ENCODE data around the gene DNAH2. TPM values are rescaled to one million over a fixed set of nuclear protein-coding genes. Genes with fewer than 3 reads are reported as not detected.

DNAH2 gene
- total and polyA plus RNA-seq, 2 of the 13 experiments (the other 11 are each of a cell fraction or from before 2014, with no cell fraction given): not detected

GRCh38 chr17:7836596-7837407 lies 119.3 kb downstream of the DNAH2 start (continued):
- no peak; the same call in 1 of the 2 replicates for TF ChIP-seq ZNF367 (CRISPR knock-in tag; IDR thresholded peaks at IDR 0.05; ENCODE audit: borderline replicate concordance)
- TF ChIP-seq, protein P1, sequence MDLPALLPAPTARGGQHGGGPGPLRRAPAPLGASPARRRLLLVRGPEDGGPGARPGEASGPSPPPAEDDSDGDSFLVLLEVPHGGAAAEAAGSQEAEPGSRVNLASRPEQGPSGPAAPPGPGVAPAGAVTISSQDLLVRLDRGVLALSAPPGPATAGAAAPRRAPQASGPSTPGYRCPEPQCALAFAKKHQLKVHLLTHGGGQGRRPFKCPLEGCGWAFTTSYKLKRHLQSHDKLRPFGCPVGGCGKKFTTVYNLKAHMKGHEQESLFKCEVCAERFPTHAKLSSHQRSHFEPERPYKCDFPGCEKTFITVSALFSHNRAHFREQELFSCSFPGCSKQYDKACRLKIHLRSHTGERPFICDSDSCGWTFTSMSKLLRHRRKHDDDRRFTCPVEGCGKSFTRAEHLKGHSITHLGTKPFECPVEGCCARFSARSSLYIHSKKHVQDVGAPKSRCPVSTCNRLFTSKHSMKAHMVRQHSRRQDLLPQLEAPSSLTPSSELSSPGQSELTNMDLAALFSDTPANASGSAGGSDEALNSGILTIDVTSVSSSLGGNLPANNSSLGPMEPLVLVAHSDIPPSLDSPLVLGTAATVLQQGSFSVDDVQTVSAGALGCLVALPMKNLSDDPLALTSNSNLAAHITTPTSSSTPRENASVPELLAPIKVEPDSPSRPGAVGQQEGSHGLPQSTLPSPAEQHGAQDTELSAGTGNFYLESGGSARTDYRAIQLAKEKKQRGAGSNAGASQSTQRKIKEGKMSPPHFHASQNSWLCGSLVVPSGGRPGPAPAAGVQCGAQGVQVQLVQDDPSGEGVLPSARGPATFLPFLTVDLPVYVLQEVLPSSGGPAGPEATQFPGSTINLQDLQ (CRISPR knock-in tag; IDR thresholded peaks at IDR 0.05): peak; percentile 87; the same call in 1 of the 2 replicates
- TF ChIP-seq BRD4 (CRISPR knock-in tag; IDR thresholded peaks at IDR 0.05): no peak
- TF ChIP-seq MIER3 (CRISPR knock-in tag; IDR thresholded peaks at IDR 0.05; ENCODE audit: borderline replicate concordance): peak; percentile 99; the same call in 1 of the 2 replicates
- peak; percentile 74 for TF ChIP-seq POGZ (CRISPR knock-in tag; IDR thresholded peaks at IDR 0.05)
- TF ChIP-seq POGK (CRISPR knock-in tag; conservative IDR thresholded peaks at IDR 0.05): peak; percentile 94
- TF ChIP-seq KLF9 (CRISPR knock-in tag; IDR thresholded peaks at IDR 0.05; ENCODE audit: low read depth): peak; percentile 91
- TF ChIP-seq MAF1 (CRISPR knock-in tag; IDR thresholded peaks at IDR 0.05; ENCODE audit: borderline replicate concordance): 0 out of 2 replicates have a peak, but pooled peaks have one; percentile 18
- TF ChIP-seq KDM1A (CRISPR knock-in tag; IDR thresholded peaks at IDR 0.05): peak; percentile 90; the same call in 1 of the 2 replicates
- no peak for TF ChIP-seq ZNF597 (CRISPR knock-in tag; IDR thresholded peaks at IDR 0.05)
- TF ChIP-seq, protein P2, sequence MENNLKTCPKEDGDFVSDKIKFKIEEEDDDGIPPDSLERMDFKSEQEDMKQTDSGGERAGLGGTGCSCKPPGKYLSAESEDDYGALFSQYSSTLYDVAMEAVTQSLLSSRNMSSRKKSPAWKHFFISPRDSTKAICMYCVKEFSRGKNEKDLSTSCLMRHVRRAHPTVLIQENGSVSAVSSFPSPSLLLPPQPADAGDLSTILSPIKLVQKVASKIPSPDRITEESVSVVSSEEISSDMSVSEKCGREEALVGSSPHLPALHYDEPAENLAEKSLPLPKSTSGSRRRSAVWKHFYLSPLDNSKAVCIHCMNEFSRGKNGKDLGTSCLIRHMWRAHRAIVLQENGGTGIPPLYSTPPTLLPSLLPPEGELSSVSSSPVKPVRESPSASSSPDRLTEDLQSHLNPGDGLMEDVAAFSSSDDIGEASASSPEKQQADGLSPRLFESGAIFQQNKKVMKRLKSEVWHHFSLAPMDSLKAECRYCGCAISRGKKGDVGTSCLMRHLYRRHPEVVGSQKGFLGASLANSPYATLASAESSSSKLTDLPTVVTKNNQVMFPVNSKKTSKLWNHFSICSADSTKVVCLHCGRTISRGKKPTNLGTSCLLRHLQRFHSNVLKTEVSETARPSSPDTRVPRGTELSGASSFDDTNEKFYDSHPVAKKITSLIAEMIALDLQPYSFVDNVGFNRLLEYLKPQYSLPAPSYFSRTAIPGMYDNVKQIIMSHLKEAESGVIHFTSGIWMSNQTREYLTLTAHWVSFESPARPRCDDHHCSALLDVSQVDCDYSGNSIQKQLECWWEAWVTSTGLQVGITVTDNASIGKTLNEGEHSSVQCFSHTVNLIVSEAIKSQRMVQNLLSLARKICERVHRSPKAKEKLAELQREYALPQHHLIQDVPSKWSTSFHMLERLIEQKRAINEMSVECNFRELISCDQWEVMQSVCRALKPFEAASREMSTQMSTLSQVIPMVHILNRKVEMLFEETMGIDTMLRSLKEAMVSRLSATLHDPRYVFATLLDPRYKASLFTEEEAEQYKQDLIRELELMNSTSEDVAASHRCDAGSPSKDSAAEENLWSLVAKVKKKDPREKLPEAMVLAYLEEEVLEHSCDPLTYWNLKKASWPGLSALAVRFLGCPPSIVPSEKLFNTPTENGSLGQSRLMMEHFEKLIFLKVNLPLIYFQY (CRISPR knock-in tag; IDR thresholded peaks at IDR 0.05; ENCODE audit: borderline replicate concordance): peak; percentile 71; the same call in 1 of the 2 replicates
- TF ChIP-seq, protein P3, sequence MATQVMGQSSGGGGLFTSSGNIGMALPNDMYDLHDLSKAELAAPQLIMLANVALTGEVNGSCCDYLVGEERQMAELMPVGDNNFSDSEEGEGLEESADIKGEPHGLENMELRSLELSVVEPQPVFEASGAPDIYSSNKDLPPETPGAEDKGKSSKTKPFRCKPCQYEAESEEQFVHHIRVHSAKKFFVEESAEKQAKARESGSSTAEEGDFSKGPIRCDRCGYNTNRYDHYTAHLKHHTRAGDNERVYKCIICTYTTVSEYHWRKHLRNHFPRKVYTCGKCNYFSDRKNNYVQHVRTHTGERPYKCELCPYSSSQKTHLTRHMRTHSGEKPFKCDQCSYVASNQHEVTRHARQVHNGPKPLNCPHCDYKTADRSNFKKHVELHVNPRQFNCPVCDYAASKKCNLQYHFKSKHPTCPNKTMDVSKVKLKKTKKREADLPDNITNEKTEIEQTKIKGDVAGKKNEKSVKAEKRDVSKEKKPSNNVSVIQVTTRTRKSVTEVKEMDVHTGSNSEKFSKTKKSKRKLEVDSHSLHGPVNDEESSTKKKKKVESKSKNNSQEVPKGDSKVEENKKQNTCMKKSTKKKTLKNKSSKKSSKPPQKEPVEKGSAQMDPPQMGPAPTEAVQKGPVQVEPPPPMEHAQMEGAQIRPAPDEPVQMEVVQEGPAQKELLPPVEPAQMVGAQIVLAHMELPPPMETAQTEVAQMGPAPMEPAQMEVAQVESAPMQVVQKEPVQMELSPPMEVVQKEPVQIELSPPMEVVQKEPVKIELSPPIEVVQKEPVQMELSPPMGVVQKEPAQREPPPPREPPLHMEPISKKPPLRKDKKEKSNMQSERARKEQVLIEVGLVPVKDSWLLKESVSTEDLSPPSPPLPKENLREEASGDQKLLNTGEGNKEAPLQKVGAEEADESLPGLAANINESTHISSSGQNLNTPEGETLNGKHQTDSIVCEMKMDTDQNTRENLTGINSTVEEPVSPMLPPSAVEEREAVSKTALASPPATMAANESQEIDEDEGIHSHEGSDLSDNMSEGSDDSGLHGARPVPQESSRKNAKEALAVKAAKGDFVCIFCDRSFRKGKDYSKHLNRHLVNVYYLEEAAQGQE (IDR thresholded peaks at IDR 0.05; ENCODE audit: borderline replicate concordance in 1 of 2, low read depth in 1 of 2, low read length in 2 of 2): no peak; a peak in 2 of 4 replicates
